Fibroblast of mammary gland (primary cell): Measurements from ENCODE around the gene LAMA3.

Source experiments
- DNase-seq: peaks from one replicate; pipeline ENCODE4 v3.0.0-alpha.2; 2010; ENCODE audit warnings: low read depth
- H3K4me3 ChIP-seq: 2 replicates; pipeline ENCODE4 v1.5.1; 2011; ENCODE audit warnings: low read depth, mild to moderate bottlenecking, low read length, moderate library complexity; ENCODE audit not compliant: control insufficient read depth
- CTCF ChIP-seq: conservative IDR thresholded peaks from 2 replicates; pipeline ENCODE4 v1.5.1; 2011; ENCODE audit warnings: low read depth, low read length, inconsistent platforms; ENCODE audit not compliant: control insufficient read depth, insufficient read depth

The LAMA3 gene

GRCh38 chr18:23810396-23810795 lies 121.1 kb downstream of the LAMA3 start:
- no peak for TF ChIP-seq CTCF
- DNase-seq = no peak
- no peak overlapping the region for H3K4me3 ChIP-seq

- no peak for DNase-seq
- H3K4me3 ChIP-seq = no peak overlapping the region
- no peak for TF ChIP-seq CTCF
Measured at GRCh38 chr18:23811176-23811575, 121.9 kb downstream of the LAMA3 start.

DNA sequence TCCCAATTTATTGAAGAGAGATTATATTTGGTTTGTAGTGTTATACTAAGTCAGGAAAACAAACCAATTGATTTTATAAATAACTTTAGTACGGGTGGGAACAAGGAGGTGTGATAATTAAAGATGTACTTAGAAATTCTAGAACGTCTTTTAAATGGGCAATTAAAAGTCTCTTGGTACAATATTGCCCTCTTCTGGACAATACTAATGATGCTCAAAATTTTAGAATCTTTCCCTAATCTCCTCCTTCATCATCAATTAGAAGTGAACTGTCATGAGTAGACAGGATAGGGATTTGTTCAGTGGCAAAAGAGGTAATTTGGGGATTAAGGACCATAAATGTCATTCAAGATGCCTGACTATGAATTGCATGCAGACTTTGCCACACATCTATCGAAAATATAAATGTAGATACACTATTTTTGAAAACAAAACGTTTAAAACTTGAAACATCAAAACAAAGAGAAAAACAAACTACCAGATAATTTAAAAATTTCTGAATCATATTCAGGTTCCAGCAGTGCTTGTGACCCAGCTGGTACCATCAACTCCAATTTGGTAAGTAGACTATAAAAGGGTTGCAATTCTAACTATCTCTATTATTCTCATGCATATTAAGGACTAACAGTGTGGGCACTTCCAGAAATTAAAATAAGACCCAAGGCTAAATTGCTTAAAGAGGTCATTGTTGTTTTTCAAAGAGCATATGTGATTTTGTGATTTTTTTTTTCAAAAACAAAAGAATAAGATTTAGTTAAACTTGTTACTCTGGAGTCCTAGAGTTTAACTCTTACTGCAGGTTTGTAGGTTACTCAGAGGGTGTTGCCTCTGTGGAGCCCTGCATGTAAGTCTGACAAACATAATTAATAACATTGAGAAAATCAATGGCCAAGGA lies 123.5 kb downstream of the LAMA3 start:
- DNase-seq = peak; percentile 50
- TF ChIP-seq CTCF = peak; percentile 56
- H3K4me3 ChIP-seq = no peak overlapping the region

DNA sequence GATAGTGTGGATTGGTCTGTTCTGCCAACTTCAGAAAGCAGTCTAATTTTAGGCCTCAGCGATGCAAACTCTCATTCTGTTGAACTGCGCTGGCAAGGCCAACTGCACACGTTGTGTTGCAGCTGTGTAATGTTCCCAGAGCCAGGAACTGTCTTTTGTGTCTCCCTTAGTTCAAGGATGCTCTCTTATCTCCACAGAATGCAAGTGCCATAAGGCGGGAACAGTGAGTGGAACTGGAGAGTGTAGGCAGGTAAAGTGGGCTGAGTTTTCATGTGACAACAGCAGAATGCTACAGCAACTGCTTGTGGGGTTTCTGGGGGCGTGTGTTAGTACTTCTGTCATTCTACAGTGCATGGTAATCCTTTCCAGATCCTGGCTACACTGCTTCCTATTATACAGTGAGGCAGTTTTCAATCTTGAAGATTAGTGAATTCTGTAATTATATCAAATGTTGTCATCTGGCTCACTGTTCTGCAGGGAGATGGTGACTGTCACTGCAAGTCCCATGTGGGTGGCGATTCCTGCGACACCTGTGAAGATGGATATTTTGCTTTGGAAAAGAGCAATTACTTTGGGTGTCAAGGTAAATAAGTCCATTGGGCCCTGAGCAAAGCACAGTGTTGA lies 125.8 kb downstream of the LAMA3 start:
- TF ChIP-seq CTCF = no peak
- no peak overlapping the region for H3K4me3 ChIP-seq
- no peak for DNase-seq

GRCh38 chr18:23816021-23816420 lies 126.8 kb downstream of the LAMA3 start:
- no peak overlapping the region for H3K4me3 ChIP-seq
- DNase-seq = no peak
- no peak for TF ChIP-seq CTCF

- no peak for DNase-seq
- no peak for TF ChIP-seq CTCF
- H3K4me3 ChIP-seq = no peak overlapping the region
Measured at GRCh38 chr18:23816740-23817139, 127.5 kb downstream of the LAMA3 start.

- TF ChIP-seq CTCF = no peak
- DNase-seq = no peak
- no peak overlapping the region for H3K4me3 ChIP-seq
Measured at GRCh38 chr18:23819001-23819400, 129.7 kb downstream of the LAMA3 start.
